GM18519 (cell line): ENCODE data around the gene LRRC63.
"Not testable (repeated sequence)": the region's sequence is repeated elsewhere in the genome, so short reads cannot be mapped to it uniquely, and the experiment has no call there.

Experiments
- ATAC-seq: cut with Tn5 transposase; IDR thresholded peaks from one replicate; pipeline ENCODE4 v1.9.1; 2021; ENCODE audit warnings: mild to moderate bottlenecking, moderate library complexity; ENCODE audit not compliant: unreplicated experiment, low FRiP score

Gene LRRC63, protein sequence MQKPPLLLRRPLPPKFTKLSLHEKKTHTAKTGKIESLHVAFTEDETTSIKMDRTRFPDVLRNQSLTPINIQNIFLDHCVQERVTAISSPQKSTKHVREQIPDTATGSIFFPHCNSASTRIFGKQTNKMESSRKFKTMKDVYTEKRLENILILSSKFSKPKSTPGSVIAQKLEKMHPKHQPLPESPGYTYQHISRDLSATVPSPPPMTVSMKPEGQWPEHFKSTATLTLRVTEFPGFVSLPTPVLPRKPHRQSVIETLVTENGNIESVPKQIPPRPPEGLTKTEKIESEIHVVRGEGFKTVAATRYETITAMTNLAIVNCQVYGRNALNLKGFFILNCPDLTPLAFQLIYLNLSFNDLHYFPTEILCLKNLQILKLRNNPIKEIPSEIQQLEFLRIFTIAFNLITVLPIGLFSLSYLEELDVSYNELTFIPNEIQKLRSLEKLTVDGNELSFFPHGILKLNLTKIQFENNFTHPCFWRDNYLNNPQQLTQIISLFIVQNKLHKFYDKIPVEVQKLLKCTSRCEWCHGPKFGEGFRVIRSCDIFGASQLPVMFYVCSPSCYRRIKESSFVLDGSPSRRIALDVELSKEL

DNA sequence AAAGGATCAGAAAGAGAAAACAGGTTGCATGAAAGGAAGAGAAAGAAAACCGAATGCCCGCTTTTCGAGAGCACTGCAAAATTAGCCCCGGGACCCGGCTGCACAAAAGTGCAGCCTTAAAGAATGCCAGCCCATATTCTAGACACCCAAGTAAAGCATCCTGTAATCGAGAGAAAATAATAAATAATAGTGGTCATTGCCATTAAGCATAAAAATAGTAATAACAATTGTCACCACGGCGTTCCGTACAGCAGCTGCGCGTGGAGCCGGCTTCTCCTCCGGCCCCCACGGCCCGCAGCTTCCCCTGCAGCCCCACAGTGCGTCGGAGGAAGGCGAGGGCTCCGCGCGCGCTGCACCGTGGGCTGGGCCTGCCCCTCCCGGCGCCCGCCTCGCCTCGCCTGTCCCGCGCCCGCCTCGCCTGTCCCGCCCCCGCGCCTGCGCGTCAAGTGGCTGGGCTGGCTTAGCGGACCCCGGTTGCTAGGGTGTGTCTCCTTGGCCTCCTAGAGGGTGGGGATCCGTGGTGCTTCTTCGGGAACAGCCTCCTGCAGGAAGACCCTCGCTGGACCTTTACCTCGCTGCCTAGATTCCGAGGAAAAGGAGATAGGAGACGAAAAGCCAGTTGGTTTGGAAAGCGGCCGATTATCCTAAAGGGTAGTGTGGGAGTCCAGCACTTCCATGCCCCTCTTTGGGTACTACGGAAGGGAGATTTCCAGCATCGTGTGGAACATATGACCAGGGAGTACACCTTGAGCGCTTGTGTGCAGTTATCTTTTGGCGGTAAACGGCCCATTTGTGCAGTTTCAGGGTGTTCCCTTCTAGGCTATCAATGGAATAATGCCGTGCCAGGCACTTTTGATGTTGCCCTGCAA is at the start of gene LRRC63:
Gene LRRC63, plus strand, starts transcription at position 446 of the 869 bp plus-strand sequence. CDS start 1,107 bp downstream, outside the sequence.
- ATAC-seq = peak; percentile 66

DNA sequence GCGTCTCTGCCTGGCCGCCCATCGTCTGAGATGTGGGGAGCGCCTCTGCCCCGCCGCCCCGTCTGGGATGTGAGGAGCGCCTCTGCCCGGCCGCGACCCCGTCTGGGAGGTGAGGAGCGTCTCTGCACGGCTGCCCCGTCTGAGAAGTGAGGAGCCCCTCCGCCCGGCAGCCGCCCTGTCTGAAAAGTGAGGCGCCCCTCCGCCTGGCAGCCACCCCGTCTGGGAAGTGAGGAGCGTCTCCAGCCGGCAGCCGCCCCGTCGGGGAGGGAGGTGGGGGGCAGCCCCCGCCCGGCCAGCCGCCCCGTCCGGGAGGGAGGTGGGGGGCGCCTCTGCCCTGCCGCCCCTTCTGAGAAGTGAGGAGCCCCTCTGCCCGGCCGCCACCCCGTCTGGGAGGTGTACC is 49.0 kb upstream of the LRRC63 start:
- not testable (repeated sequence) for ATAC-seq

DNA sequence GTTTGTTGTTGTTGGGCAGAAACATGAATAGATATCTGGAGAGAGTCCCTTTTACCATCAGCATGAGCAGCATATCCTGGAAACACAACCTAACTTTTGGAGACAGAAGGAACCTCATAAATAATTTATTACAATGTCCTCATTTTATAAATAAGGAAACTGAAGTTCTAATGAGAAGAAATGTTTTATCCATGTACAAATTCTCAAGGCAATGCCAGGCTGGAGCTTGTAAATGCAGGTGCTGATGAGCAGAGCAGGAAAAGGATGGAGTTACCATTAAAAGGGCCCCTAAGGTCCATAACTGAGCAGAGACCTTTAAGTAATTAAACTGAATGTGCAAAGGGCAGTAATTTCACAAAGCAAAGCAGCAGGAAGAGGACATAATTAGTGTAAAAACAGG is 47.1 kb upstream of the LRRC63 start:
- ATAC-seq = no peak

DNA sequence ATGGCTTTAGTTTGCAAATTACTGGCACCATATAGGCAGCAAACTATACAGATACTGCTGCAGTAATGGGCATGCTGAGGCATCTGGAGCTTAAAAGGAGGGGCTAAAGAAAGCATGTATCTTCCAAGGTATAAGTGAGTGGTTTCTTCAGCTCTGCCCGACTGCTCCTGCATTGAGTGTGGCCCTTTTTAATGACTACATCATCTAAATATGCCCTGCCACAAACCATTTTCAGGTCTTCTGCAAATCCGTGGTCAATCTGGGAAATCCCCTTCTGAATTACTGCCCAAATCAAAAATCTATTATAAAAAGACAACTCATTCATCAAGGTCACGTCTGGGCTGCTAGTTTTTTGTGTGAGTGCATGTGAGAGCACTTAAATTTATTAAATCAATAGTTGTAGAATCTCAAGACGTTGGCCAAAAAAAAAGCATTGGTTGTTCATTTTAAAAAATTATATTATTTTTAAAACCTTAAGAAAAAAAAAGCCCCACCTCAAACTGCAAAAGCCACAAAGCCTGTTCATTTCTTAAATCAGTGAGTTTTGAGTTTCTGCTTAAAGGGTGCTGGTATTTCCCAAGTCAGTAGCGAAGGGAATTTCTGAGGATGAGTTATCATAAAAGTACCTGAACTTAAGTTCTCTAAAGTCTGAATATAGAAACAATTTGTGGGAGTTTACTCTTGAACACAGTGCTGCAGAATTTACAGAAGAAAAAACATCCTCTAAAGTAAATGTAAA is 46.1 kb upstream of the LRRC63 start:
- ATAC-seq = peak; percentile 43

DNA sequence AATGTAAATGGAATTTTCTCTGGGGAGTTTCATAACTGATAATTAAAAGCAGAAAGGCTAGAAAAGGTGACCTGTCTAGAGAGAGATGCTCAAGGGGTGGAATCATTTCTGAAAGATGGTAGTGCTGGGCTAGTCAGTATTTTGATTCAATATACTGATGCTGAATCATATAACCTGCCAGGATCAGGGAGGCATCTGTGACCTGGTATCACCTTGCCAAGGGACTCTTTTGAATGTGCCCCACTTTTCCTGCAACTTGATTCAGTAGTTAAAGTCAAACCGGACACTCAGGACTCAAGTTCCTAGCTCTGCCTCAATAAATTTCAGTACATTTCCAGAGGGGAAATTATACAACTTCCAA is 45.5 kb upstream of the LRRC63 start:
- no peak for ATAC-seq

DNA sequence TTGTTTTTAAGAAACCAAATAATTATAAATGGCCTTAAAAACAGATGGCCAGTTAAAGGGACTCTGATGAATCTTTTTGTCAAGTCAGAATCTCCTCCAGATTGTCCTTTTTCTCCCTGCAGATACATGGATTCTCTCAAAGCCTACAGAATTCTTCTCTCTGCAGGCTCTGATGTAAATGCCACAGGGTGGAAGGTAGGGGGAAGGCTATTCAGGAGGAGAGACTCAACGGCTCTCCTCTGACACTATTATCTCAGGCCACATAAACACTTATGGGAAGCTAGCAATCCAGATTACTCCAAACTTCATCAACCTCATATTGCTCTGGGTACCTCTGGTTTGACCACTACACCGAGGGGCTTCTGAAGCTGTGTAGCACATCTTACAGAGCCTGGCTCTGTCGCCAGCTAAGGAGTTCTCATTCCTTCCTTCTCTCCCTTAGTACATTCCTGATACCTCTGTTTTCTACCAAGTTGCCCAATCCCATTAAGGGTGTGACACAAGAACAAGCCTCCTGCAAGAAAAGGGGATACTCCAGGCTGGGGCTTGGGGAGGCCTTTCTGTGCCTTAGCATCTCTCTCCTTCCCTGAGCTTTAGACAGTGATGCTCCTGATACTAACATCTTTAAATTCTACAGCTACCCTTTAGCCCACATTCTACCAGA is 44.6 kb upstream of the LRRC63 start:
- no peak for ATAC-seq

DNA sequence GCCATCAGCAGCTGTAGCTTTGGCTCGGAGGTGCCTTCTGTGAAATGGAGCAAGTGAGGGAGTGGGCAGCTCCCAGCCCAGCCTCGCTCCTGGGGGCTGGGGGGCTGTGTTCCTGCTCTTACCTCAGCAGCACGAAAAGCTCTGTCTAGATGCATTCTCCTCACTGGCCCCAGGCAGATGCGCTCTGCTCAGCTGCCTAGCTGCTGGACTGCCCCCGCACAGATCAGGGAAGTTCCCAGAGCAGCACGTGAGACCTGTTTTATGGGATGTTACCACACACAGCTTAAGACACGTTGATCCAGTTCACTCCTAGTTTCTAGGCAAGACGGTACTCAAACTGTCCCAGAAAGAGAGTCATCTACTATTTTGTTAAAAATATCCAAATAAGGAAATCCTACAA is 43.4 kb upstream of the LRRC63 start:
- no peak for ATAC-seq

DNA sequence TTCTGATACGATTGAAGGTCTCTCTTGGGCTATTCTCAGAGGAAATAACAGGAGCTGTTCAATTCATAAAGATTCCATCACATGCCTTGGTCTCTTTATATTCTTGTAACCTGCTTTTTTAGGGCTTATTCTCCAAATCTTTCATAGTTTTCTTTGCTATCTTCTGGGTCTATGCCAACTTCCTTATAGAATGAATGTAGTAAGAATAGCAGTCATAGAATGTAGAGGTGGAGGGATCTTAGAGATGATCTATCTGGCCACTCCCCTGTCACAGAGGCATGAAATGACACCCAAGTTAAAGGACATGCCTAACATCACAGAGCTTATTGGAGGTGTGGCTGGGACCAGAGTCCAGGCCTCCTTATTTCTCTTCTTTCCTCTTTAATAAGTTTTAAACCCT is 42.9 kb upstream of the LRRC63 start:
- no peak for ATAC-seq

DNA sequence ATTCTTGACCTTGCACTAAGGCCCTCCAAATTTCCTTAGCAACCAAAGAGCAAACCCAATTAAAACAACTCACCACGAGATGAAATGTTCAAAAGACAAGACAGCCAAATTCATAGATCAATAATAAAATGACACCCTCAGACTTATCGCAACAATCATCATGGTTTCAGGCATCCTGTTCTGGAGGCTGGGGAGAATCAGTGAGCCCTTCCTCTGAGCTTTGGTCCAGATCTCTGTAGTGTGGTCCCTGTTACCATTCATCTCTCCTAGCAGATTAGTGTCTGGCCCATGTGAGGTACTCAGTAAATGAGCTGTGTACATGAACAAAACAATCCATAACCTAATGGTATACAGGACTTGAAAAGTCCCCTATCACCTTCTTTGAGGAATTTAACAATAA is 42.0 kb upstream of the LRRC63 start:
- no peak for ATAC-seq

DNA sequence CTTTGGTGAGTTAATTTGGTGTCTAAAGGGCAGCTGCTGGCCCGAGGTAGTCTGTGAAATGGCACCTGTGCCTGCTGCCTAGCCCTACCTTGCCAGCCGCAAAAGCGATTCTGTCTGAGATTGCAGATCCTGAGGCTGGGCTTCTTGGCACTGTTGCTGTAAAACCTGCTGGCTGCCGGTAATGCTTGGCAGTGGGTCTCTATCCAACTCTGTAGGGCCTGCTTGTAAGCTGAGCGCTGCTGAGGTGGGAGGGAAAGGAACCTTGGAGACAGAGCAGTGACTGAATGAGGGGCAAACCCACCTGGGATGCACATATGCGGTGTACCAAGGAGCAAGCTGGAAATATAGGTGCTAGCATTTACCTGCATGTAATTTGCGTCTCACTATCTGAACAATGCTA is 41.5 kb upstream of the LRRC63 start:
- ATAC-seq = no peak

DNA sequence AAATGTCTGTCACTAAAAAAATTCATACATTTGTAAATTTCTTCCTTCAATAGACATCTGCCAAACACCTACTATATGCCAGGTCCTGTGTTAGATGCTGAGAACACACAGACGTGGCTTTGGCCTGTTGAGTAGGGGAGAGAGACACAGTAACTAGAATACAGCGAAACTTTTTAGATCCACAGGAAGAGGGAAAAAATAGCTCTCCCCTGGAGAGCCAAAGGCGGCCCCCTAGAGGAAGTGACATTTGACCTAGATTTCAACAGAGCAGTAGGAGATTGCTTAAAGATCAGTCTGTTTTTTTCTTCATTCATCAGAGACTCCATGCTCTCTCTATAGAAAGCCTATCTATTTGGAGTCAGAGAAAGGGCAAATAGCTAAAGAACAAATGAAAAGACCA is 41.0 kb upstream of the LRRC63 start:
- ATAC-seq = no peak

DNA sequence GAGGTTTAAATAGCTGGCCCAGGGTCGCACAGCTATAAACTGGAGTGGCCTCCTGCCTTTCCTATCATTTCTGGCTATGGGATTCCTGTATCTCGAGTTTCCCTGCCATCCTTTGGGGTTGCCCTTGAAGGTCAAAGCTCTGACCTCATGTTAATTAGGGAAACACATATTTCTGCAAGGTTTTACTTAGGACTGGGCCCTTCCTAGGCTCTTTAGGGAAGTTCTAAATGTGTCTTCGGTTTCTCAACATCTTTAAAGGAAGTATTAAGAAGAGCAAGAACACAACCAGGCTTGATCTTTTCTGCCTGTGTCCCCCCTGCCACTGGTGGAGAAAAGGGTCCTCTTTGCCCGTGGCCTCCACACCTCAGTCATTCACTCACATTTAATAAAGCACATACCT is 40.5 kb upstream of the LRRC63 start:
- ATAC-seq = no peak

DNA sequence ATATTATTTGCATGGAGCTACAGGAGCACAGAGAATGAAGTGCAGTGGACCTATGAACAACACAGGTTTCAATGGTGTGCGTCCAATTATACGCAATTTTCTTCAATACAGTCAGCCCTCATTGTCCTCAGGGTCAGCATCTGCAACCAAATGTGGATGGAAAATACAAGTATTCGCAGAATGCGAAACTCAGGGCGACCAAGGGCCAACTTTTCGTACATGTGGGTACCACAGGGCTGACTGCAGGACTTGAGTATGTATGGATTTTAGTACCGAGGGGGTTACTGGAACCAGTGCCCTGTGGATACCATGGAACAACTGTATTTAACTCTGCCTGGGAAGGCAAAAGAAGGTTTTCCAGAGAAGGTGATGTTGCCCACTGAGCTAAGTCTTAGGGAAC is 40.0 kb upstream of the LRRC63 start:
- ATAC-seq = no peak

DNA sequence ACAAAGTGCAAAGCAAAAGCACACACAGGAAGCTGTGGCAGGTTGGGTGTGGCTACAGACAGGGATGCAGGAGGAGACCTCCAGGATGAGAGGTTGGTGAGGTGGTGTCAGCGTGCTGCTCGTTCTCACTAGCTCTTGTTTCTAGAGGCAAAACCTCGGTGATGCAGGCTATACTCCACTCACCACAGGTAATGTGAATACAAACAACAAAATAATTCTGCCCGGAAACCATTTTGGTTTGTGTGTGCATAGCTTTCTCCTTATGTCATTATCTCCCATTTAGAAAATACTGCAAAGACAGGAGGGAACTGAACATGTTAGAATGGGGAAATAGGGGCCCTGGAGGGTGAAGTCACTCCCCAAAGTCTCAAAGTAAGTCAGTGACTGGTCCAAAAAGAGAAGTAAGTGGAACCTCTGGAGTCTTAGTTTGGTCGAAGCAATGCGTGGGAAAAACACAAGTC is 39.2 kb upstream of the LRRC63 start:
- no peak for ATAC-seq

DNA sequence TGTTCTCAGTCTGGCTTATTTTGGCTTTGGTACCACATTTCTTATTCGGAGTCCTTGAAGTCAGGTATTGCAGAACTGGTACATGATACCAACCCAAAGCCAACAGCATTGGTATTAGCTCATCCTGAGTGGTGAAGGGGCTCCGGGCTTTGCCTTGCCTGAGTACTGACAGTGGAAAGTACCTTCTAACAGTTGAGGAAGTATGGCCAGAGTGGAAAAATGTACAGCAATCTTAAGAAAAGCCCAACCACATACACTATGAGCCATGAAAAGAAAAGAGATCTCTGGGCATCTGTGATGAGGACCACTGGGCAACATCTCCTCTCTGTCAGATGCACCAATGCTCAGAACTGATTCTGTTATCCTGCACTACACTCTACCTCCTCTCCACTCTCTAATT is 38.1 kb upstream of the LRRC63 start:
- no peak for ATAC-seq

DNA sequence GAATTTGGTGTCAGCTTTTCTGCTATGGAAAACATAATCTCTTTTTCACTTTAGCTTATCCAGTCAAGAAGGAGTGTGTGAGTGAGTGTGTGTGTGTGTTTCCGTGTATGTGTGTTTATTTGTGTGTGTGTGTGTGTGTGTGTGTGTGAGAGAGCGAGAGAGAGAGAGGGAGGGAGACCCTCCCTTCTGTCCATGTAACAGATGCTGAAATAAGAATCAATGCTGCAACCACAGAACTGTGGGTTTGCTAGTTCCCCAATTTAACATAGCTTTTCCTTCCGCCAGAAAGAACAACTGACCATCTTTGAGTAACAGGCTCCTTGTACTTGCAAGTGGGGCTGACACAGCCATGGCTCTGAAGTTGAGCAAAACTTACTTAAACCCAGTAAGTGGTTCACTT is 35.0 kb upstream of the LRRC63 start:
- peak; percentile 37 for ATAC-seq

DNA sequence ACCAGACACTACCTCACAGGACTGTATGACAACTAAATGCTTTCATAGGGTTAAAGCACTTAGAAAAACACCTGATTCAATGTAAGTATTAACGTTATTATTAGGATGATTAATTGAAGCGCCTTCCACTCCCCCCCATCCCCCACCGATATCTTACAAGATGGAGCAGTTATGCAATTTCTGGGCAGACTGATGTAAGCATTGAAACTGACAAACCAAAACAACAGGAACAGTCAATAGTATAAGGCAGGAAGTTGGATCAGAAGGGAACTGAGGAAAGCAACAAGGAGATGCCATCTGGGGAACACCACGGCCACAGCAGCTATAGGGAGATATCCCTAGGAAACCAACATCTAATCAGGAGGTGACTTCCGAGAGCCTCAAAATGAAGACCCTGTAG is 33.6 kb upstream of the LRRC63 start:
- ATAC-seq = no peak

DNA sequence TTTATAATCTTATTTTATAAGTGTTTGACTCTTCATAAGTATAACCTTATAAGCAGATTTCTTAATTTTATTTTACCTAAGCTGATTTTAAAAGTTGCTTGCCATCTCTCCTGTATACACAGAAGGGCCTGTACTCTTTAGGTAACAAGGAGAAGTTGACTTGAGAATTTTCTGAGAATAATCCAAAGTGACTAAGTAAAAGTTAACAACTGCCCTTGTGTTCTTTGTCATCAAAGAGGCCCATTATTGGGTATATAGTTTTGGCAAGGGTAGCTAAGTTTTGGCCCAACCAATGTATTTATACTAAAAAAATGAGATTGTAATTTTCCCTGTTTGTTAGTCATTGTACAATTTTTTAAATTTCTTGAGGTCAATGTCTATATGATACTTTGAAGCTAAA is 32.9 kb upstream of the LRRC63 start:
- ATAC-seq = no peak

DNA sequence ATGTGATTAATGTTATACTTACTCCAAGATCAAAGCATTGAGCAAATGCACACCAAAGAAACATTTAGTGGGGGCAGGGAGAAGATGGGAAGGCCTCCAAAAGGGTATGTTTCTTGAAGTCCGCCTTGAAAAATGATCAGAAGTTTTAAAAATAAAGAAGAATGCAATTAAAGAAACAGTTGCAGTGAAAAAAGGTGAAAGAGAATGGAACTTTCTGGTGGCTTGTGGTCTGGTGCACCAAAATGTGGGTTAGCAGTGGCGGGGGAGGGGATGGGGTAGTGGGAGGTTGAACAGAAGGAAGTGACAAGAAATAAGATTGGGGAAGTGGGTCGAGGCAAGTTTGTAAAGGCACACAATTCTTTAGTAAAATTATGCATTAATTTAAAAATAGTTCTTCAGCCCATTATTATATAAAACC is 32.2 kb upstream of the LRRC63 start:
- ATAC-seq = no peak
